Measurements from ENCODE around the gene PPA2. TPM values are rescaled to one million over a fixed set of nuclear protein-coding genes. Genes with fewer than 3 reads are reported as not detected.

Gene PPA2
- total and polyA plus RNA-seq, 2 donors (not counting 1 experiment from before 2014, with no cell fraction given): 26.9 to 51.5 TPM

- Mint-ChIP-seq H3K4me3 (no peak overlapping the region), H3K4me1 (peaks cover 6% of the 10 kb centered on the region), H3K27me3 (no peaks in the 10 kb centered on the region), H3K9me3 (ENCODE audit: insufficient read depth) (no peaks in the 10 kb centered on the region), H3K27ac (no peak overlapping the region)
- H4K20me1 ChIP-seq (ENCODE audit: control insufficient read depth, insufficient read depth, low read length, poor library complexity, severe bottlenecking): no peaks in the 10 kb centered on the region
- ChIA-PET CTCF (no interaction called here), POLR2A (no interaction called here)
- peaks cover 0 to 6% of the 10 kb centered on the region in 2 experiments for H3K36me3 ChIP-seq (replicated peaks in 1 of 2; ENCODE audit: control extremely low read depth in 1 of 2, control insufficient read depth in 1 of 2, extremely low read depth in 1 of 2, insufficient read depth in 2 of 2, low read length in 1 of 2)
- TF ChIP-seq CTCF (IDR thresholded peaks at IDR 0.05) (no peak), EZH2 (IDR thresholded peaks at IDR 0.05; ENCODE audit: borderline replicate concordance, insufficient read depth, low read depth, low read length, poor library complexity, severe bottlenecking) (no peak)
- DNase-seq (no peak), ATAC-seq (ENCODE audit: low read depth) (no peak)
- peaks cover 2 to 6% (median 3%) of the 10 kb centered on the region in 3 donors for H3K9me3 ChIP-seq (ENCODE audit: control extremely low read depth in 1 of 3, control insufficient read depth in 2 of 3, insufficient read depth in 1 of 3, low read length in 2 of 3)
- no peaks in the 10 kb centered on the region for H3K27me3 ChIP-seq (replicated peaks in 1 of 4; ENCODE audit: control extremely low read depth in 1 of 4, control insufficient read depth in 3 of 4, insufficient read depth in 4 of 4, low read length in 3 of 4)
- H3K4me1 ChIP-seq (ENCODE audit: control insufficient read depth in 2 of 2, insufficient read depth in 2 of 2, low read length in 2 of 2): peaks cover 5 to 6% of the 10 kb centered on the region in 2 donors
- no peak overlapping the region for H3K9ac ChIP-seq (ENCODE audit: low read length)
- no peak overlapping the region for H3K4me2 ChIP-seq (replicated peaks; ENCODE audit: low read depth, low read length, poor library complexity, severe bottlenecking)
- H3K79me2 ChIP-seq (ENCODE audit: control insufficient read depth, insufficient read depth, low read length): no peaks in the 10 kb centered on the region
- H2AFZ ChIP-seq (ENCODE audit: insufficient read depth, low read depth, low read length, poor library complexity, severe bottlenecking): no peak overlapping the region
- H3K4me3 ChIP-seq (ENCODE audit: control extremely low read depth in 1 of 5, extremely low read depth in 1 of 5, insufficient read depth in 1 of 5, low read depth in 2 of 5, low read length in 4 of 5): no peak overlapping the region
- intact Hi-C loops (cut with micrococcal nuclease): no loop called here
- WGBS (ENCODE audit: insufficient coverage): no CpG with 5 or more reads among the region's 1 CpG
- H3K27ac ChIP-seq (ENCODE audit: low read length in 2 of 2): no peak overlapping the region
Measured at GRCh38 chr4:105400901-105401677, 72.8 kb downstream of the PPA2 start.

GRCh38 chr4:105399532-105400161 is 74.2 kb downstream of the PPA2 start:
- H3K4me2 ChIP-seq (replicated peaks; ENCODE audit: low read depth, low read length, poor library complexity, severe bottlenecking): no peak overlapping the region
- ATAC-seq (ENCODE audit: low read depth) (no peak), DNase-seq (no peak)
- H4K20me1 ChIP-seq (ENCODE audit: control insufficient read depth, insufficient read depth, low read length, poor library complexity, severe bottlenecking): no peaks in the 10 kb centered on the region
- no peak overlapping the region for H3K27ac Mint-ChIP-seq
- intact Hi-C loops (cut with micrococcal nuclease): no loop called here
- peaks cover 2 to 6% of the 10 kb centered on the region in 2 experiments for H3K36me3 ChIP-seq (replicated peaks in 1 of 2; ENCODE audit: control extremely low read depth in 1 of 2, control insufficient read depth in 1 of 2, extremely low read depth in 1 of 2, insufficient read depth in 2 of 2, low read length in 1 of 2)
- H3K9ac ChIP-seq (ENCODE audit: low read length): no peak overlapping the region
- H3K4me1 ChIP-seq (ENCODE audit: control insufficient read depth in 2 of 2, insufficient read depth in 2 of 2, low read length in 2 of 2): no peaks in the 10 kb centered on the region
- ChIA-PET CTCF (no interaction called here), POLR2A (no interaction called here)
- H3K27ac ChIP-seq (ENCODE audit: low read length in 2 of 2): no peak overlapping the region
- H3K4me3 Mint-ChIP-seq: no peak overlapping the region
- no CpG with 5 or more reads among the region's 2 CpGs for WGBS (ENCODE audit: insufficient coverage)
- no peaks in the 10 kb centered on the region for H3K27me3 ChIP-seq (replicated peaks in 1 of 4; ENCODE audit: control extremely low read depth in 1 of 4, control insufficient read depth in 3 of 4, insufficient read depth in 4 of 4, low read length in 3 of 4)
- no peaks in the 10 kb centered on the region for H3K9me3 Mint-ChIP-seq (ENCODE audit: insufficient read depth)
- H3K79me2 ChIP-seq (ENCODE audit: control insufficient read depth, insufficient read depth, low read length): no peaks in the 10 kb centered on the region
- H3K4me1 Mint-ChIP-seq: no peaks in the 10 kb centered on the region
- H3K9me3 ChIP-seq (ENCODE audit: control extremely low read depth in 1 of 3, control insufficient read depth in 2 of 3, insufficient read depth in 1 of 3, low read length in 2 of 3): peaks cover 2 to 3% (median 3%) of the 10 kb centered on the region in 3 donors
- no peak overlapping the region for H3K4me3 ChIP-seq (ENCODE audit: control extremely low read depth in 1 of 5, extremely low read depth in 1 of 5, insufficient read depth in 1 of 5, low read depth in 2 of 5, low read length in 4 of 5)
- no peak for TF ChIP-seq CTCF (IDR thresholded peaks at IDR 0.05)
- no peak overlapping the region for H2AFZ ChIP-seq (ENCODE audit: insufficient read depth, low read depth, low read length, poor library complexity, severe bottlenecking)
- H3K27me3 Mint-ChIP-seq: no peaks in the 10 kb centered on the region

Measured in B cell (primary cell).